NCI-H748 treated with DMSO at 0.1 percent for 48 hours (cell line): ENCODE results near the gene TSPAN15.
"Not testable (repeated sequence)": the region's sequence is repeated elsewhere in the genome, so short reads cannot be mapped to it uniquely, and the experiment has no call there.

ENCODE experiments used
- DNase-seq: peaks from one replicate; lab custom pipeline; 2025; lab: John Stamatoyannopoulos, UW

TSPAN15 gene

DNA sequence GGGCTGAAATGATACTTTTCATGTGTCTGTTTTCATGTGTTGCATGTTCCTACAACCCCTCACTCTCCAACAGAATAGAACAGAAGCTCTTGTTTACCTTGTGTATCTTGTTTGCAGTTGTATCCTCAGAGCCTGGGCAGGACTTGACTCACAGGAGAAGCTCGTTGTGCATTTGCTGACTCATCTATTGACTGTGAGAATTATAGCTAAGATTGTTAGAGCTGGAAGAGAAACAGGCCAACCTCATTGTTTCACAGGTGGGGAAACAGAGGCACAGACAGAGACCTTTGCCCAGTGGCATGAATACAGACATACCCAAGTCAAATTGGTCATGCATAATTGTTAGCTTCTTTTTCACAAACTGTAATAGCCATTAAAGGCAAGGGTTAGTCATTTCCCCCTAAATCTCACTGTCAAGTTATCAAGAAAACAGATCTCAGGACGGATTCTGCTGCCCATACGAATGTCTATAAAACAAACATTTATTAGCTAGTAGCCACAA is 4.6 kb upstream of the TSPAN15 start:
- DNase-seq = no peak

DNA sequence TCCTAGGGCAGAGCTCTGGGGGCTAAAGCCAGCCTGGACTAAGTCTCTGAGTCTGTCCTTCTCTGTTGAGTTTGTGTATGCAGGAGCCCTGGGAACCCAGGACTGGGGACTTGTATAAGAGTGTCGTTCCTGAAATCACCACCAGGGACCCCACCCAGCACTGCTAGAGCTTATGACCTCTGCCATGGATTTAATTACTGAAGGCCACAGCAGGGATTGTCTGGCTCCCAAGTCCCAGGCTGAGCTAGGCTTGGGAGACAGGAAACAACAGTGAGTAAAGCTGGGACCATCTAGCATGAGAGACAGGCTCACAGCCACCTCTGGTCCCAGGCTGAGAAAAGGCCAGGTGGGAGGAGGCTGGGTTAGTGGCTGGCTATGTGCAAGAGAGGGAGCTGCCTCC is 1.4 kb upstream of the TSPAN15 start:
- no peak for DNase-seq

DNA sequence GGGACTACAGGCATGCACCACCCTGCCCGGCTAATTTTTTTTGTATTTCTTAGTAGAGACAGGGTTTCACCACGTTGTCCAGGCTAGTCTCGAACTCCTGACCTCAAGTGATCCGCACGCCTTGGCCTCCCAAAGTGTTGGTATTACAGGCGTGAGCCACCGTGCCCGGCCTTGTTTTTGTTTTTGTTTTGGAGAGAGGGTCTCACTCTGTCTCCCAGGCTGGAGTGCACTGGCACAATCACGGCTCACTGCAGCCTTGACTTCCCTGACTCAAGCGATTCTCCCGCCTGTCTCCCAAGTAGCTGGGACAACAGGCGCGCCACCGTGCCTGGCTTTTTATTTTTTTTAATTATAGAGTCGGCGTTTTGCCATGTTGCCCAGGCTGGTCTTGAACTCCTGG is 870 bp upstream of the TSPAN15 start:
- not testable (repeated sequence) for DNase-seq

DNA sequence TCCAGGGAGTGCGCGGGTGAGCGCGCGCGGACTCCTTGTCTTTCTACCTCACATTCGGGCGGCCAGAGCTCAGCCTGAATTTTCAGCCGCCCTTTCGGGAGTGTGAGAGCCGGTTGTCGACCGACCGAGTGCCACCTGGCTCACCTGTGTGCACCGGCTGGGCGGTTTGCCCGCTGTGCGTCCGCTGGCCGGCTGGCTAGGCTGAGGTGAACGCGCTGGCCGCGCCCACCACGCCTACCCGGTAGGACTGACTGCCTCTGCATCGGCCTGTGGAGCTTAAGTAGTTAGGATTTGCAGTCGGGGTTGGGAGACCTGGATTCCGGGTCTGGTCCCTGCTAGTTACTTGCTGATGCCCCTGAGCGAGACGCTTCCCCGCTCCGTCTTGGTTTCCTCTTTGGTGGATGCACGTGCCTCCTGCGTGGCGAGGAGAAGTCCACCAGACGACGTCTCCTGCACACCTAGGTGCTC is 553 bp downstream of the TSPAN15 start:
- DNase-seq = no peak

DNA sequence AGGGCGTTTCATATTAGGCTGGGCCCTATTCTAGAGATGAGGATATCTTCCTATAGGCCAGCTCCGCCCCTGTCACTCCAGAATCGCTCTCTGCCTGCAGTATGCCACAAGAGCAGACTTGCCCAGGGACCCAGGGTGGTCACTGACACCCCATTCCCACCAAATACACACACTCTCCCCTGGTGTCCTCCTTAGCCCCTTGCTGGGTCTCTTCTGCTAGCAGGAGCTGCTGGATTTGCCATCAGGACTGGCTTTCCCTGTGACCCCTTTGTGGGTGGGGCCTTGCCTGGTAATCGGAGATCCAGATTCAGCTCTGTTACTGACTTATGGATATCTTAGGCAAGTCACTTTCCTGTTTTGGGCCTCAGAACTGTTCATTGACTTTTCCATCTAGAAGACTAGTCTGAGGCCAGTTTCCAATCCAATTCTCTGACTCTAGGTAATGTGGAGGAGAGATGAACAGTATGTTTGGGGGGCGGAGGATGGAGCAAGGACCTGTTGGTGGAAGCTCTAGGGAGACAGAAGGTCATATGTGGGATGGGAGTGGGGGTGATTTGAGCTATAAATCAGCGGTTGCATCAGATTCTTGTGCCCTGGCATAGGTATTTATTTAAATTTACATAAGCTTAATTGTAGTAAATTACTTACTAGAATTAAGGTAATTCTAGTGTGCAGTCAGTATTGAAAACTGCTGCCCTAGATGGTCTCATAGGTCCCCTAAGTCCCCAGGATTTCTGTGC is 1.6 kb downstream of the TSPAN15 start:
- no peak for DNase-seq

DNA sequence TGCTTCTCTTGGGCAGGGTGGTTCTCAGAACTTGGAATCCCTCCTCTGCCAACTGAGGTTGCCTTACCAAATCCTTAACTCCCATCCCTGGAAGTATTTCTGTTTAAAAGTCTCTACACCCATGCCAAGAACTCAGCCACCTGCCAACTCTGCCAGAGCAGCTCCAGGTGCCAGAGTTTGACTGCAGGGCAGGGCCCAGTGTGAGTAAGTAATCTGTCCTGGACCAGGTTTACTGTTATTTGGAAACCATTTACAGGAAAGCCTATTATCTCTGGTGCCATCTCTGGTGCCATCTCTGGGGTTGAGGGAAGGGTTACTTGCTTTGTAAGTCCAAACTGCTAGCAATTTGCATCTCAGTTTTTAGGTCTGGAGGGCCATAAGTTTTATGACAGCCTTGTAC is 2.5 kb downstream of the TSPAN15 start:
- DNase-seq = no peak

DNA sequence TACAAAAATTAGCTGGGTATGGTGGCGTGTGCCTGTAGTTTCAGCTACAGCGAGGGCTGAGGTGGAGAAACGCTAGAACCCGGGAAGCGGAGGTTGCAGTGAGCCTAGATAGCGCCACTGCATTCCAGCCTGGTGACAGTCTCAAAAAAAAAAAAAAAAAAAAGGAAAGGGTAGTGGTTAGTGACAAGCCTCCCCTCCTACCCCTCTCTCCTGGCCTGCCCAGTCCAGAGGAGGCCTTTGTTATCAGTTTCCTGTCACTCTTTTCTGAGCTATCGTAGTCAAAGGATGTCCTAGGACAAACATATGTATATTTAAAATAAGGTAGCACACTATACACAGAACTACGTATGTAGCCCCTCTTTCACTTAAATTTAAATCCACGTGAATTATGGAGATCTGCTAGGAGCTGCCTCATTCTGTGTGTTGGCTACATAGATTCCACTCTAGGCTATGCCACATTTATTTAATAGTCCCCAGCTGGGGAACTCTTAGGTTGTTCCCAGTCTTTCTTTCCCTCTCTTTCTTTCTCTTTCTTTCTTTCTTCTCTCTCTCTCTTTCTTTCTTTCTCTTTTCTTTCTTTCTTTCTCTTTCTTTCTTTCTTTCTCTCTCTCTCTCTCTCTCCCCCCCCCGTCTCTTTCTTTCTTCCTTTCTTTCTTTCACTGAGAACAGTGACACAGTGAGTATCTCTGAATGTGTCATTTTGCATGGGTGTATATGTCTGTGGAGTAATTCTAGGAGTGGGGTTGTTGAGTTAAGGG is 3.9 kb downstream of the TSPAN15 start:
- no peak for DNase-seq

DNA sequence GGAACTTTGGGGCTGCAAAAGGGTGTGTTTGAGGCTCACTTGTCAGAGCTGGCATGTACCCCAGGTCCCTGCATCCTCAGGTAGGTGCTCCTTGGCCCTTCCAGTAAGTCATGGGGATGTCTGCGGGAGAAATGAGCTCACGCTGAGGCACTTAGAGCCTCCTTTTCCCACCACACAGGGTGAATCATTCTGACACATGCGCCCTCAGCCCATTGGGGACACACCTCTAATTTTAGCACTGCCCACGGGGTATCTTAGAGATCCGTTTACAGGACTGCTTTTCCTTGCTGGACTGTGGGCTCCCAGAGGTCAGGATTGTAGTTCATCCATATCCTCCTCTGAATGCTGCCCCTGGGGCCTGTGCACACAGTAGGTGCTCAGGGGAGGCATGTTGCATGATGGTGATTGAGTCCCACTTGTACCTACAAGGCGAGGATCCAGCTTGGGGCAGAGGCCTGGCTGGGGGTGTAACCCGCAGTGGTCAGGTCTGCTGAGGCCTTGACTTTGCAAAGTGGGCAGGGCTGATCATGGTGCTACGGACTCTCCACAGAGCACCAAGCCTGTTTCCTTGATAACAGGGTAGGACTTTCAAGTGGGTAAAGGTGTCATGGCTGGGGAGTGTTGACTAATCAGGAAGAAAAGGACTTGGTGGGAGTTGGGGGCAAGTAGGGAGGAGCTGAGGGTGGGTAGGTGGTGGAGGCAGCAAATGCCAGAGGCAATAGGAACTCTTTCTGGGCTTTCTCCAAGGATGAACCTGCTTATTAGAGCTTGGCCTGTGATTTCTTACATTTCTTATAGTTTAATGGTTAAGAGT is 5.8 kb downstream of the TSPAN15 start:
- DNase-seq = no peak

DNA sequence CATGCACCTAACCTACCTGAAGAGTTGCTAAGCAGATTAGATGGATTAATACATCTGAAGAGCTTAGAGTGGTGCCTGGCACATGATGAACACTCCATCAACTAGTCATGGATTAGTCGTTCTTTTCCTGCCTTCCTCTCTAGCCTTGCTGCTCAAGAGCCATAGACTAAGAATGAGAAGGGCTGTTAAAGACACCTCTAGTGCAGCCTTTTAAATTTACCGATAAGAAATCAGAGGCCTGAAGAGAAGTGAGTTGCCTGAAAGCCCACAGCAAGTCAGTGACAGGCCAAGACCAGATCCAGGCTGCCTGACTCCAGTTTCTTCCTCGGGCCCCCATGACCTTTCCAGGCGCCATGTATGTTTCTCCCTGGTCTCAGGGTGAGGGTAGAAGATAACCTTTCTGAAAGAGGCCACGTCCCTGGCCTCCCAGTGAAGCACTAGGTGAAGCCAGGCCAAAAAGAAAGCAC is 6.5 kb downstream of the TSPAN15 start:
- DNase-seq = no peak

DNA sequence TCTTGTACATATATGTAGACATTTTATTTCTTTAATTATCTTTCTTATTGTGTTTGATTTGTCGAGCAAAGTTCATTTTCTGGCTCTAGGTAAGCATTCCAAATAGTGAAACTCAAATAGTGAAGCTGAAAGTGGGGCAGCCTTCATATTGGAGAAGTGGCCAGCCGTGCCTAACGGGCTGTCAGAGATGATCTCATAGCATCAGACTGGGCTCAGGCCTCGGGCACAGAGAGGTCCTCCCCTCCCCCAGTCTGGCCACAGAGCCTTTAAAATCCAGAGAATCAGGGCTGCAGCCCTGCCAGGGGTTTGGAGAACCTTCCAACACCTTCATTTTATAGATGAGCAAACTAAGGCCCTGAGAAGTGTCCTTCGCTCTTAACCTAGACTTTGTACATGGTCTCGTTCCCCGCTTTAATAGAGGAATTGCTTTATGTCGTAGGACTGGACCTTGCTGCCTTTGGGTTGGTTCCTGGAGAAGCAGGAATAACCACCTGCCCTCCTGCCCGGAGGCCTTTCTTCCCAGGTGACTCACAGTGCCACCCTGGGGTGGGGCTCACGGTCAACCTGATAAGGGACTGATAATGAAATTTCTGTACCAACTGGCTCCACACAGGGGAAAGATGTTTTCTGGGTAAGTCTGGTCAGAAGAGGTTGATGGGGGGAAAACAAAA is 7.3 kb downstream of the TSPAN15 start:
- DNase-seq = no peak

DNA sequence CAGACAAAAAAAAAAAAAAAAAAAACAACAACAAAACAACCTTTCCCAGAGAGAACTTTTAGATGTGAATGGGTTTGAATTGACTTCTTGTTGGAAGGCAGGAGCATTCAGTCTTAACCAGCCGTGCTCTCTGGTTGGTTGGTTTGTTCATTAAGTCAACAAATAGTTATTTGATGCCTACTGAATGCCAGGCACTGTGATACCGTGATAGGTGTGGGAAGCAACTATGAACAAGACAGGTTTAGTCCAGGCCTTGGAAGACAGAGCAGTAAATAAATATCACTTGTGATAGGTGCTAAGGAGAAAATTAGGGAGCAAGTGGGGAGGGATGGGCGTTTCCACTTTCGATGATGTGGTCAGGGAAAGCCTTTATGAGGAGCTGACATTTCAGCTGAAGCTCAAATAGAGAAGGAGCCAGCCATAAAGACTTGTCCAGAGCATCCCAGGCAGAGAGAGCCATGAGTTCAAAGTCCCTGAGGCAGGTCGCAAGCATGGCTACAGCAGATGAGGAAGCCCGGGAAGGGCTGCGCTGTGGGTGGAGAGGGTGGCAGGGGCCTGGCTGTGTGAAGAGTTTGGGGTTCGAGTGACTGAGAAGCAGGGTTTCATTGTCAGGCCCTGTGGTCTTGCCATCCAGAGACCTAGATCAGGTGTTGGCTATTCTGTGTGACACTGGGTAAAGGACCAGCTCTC is 8.0 kb downstream of the TSPAN15 start:
- no peak for DNase-seq

DNA sequence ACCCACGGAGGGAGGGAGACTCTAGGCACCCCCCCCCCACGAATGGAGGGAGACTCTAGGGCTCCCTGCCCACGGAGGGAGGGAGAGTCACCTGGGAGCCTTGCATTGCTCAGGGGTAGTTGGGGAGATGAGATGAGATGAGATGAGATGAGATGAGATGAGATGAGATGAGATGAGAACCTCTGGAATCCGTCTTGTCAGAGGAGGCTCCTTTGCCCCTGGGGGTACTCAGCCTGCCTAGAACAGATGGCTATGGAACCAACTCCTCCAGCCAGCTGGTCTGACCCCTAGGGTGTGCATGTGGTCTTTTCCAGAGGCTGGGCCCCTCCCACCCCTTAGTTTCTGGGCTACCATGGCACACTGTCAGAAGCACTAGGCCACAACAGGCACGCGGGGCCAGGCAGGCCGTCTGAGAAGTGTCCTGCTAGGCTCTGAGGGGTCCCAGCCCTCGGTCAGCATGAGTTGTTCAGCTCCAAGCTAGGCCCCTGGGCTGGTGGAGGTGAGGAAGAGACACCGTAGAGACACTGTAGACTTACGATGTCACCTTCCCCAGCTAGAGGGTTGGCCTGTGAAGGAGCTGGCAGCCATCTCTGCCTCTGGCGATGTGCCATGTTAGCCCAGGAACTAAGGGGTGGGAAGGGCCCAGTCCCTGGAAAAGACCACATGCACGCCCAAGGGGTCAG is 8.8 kb downstream of the TSPAN15 start:
- DNase-seq = no peak

DNA sequence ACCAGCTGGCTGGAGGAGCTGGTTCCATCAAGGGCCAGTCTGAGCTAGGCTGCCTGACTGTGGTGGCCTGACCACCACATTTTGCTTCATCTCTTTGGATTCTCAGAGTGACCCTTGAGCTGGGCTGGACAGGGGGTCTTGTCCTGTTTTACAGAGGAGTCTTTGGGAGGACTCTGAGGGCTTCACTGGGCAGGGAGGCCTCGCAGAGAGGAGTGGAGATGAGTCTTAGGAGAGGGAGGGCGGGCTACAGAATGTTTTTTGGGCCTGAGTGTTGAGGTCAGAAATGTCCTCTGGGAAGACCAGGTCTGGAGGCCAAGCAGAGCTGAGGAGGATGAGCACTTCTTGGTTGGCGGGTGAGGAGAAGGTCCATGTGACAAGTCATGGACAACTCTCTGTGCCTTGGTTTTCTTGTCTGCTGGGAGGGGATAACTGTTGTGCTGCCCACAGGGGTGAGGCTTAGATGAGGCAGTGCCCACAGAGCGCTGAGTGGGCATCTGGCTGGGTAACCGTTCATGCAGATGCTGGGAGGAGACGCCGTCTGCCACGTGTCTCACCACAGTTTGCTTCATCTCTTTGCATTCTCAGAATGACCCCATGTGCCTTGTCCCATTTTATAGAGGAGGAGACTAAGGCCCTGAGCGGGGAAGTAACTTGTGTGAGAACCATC is 9.4 kb downstream of the TSPAN15 start:
- no peak for DNase-seq

DNA sequence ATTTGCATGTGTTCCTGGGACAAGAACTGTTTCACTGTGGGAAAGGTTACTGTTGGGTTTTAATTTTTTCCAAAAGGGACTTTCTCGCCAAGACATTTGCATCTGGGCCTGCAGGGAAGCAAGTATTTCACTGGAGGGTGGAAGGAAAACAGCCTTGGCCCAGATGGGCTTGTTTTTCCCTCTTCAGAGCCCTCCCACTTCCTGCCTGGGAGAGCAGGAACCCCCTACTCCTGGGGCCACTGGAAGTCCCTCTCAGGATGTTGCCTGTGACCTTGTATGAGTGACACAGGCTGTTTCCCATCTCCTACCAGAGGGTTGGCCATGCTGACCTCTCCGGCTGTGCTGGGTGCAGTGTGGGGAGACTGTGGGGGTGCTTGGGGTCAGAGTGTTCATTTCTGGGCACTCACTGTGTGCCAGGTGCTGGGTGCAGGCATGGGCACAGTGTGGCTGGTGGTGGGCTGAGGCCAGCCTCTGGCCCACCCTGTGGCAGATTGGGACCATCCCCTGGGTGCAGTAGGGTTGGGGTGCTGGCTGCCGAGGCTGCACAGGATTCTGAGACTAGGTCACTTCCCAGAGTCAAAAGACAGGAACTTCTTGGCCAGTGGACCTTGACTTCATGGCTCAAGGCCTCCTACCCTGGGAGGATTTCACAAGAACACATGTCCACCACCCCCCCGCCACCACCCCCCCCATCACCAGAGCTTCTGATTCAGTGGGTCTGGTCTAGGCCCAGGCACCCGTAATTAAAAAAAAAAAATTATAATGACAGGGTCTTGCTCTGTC is 10.2 kb downstream of the TSPAN15 start:
- no peak for DNase-seq

DNA sequence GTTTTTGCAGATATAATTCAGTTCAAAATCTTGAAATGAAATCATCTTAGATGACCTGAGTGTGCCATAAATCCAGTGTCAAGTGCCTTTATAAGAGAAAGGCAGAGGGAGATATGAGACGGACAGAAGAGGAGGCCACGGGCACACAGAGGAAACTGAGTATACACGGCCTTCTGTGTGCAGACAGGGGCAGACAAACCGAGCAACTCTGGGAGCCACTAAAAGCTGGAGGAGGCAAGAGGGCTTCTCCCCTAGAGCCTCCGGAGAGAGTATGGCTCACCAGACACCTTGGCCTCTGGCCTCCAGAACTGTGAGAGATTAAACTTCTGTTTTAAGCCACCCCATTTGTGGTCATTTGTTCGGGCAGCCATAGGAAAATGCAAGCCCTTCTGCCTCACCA is 12.6 kb downstream of the TSPAN15 start:
- no peak for DNase-seq

DNA sequence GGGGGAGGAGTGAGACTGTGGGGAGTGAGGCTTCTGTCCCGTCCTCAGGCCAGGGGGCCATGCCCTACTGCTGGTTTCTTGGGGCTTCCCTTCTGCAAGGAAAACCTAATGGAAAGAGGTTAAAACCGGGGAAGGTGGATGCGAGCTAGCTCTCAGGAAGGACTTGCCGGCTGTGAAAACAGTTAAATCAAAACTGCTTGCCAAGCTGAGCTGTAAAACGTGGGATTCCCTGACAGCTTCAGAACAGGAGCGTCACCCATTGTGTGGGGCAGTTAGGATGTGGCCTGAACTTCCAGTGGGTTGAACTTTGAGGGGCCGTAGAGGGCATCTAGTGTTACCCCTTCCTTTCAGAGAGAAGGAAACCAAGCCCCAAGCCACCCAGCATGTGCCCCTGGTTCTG is 13.1 kb downstream of the TSPAN15 start:
- DNase-seq = no peak

DNA sequence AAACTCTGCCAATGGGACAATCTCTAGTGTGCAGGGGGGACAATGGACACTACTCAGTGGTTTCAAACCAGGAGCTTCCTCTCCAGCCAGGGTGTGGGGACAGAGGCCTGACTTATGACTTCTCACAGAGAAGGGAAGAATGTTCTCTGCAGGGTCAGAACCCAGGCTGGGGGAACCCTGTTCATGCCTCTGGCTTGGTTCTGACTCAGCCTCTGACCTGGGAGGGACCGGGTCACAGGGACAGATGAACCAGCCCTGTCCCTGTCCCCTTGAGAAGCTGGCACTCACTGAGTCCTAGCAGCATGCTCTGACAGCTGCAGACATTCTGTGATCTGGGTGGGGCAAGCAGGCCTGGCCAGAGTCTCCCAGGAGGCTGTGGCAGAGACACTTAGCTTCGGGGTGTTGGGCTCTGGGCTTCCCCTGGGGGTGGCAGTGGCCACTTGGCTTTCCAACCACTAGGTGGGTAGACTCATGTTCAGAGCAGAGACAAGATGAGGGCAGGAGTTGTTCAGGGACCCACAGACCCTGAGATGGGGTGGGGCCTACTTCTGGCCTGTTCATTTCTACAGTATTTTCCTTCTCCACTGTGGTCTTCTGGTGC is 13.6 kb downstream of the TSPAN15 start:
- no peak for DNase-seq

DNA sequence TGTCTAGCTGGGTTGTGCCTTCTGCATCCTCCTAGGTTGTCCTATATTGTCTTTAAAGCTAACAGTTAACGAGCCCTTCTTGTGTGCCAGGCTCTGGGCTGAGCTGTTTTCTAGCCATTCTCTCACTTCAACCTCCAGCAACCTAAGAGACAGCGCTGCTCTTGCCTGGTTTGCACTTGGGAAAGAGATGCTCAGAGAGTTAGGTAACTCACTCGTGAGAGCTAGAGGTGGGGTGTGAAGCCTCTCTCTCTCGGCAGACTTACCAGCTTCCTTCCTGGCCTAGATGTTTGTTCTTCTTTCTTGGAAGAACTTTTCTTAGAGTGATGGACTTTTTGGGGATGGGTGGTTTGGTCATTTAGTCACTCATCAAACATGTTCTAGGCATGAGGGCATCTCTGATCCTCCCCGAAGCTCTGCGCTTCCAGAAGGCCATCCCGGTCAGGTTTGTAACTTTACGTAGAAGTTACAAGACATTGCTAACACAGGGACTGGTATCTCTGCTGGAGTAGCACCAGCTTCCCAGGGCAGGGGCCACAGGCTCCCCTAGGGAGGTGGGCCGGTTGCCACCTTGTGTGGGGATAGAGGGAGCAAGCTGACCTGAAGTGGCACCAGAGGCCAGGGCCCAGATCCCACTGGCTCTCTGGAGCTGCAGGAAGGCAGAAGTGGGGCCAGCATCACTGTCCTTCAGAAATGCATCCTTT is 14.3 kb downstream of the TSPAN15 start:
- no peak for DNase-seq
